Purkinje cell (primary cell): ENCODE measurements around the gene KCNJ11. TPM values are rescaled to one million over a fixed set of nuclear protein-coding genes. Genes with fewer than 3 reads are reported as not detected.

ENCODE experiments used
- polyA plus RNA-seq: library from polyadenylated mRNA; unstranded; fragments of >200 nt; fragmentation: Nextera tagmentation; gene quantifications from 2 replicates; pipeline ENCODE4 v1.2.1, GENCODE V29; 2014

The KCNJ11 gene
- polyA plus RNA-seq, result 4.5 and 5.0 TPM in 2 replicates

GRCh38 chr11:17388609-17389210 lies at the start of gene KCNJ11:
TSS of gene KCNJ11 (minus strand) at chr11:17388659. CDS start at chr11:17388091, 568 bp downstream.

GRCh38 chr11:17351510-17352176 lies 36.8 kb downstream of the KCNJ11 start, which contains the start of gene NCR3LG1:
TSS of gene NCR3LG1 (plus strand) at chr11:17351800. CDS start at chr11:17351970, 170 bp downstream.

Other genes with a start within 250 kb of the KCNJ11 start
- 49.6 and 52.6 TPM in 2 replicates for gene PIK3C2A, start 180.7 kb downstream of the KCNJ11 start, polyA plus RNA-seq
- gene NUCB2, start 111.9 kb downstream of the KCNJ11 start, polyA plus RNA-seq, result 113 and 124 TPM in 2 replicates
- gene NCR3LG1, start 36.9 kb downstream of the KCNJ11 start, polyA plus RNA-seq, result 0.45 and 0.66 TPM in 2 replicates
- 43.7 and 48.2 TPM in 2 replicates for gene ABCC8, start 88.2 kb upstream of the KCNJ11 start, polyA plus RNA-seq
- not detected in 2 replicates for gene USH1C, start 155.8 kb upstream of the KCNJ11 start, polyA plus RNA-seq
- not detected in 2 replicates for gene OTOG, start 158.6 kb upstream of the KCNJ11 start, polyA plus RNA-seq